PC-3 (cell line): ENCODE results near the gene BIK.

Experiments used
- EZH2 ChIP-seq: fragments of 300-600 bp; sonication (generic); IDR thresholded peaks from one replicate; pipeline ENCODE4 v1.6.1; 2017; ENCODE audit warnings: antibody characterized with exemption, mild to moderate bottlenecking, low read length; ENCODE audit not compliant: unreplicated experiment
- EZH2phosphoT487 ChIP-seq: fragments of 300-600 bp; sonication (generic); IDR thresholded peaks from 2 replicates; pipeline ENCODE4 v1.6.1; 2018; ENCODE audit warnings: mild to moderate bottlenecking, antibody characterized with exemption, low read length, borderline replicate concordance
- TF ChIP-seq, protein P1 (sequence below): fragments of 300-600 bp; sonication (generic); conservative IDR thresholded peaks from 2 replicates; pipeline ENCODE4 v1.5.1; 2017; ENCODE audit warnings: antibody characterized with exemption, low read depth, mild to moderate bottlenecking, low read length

DNA sequence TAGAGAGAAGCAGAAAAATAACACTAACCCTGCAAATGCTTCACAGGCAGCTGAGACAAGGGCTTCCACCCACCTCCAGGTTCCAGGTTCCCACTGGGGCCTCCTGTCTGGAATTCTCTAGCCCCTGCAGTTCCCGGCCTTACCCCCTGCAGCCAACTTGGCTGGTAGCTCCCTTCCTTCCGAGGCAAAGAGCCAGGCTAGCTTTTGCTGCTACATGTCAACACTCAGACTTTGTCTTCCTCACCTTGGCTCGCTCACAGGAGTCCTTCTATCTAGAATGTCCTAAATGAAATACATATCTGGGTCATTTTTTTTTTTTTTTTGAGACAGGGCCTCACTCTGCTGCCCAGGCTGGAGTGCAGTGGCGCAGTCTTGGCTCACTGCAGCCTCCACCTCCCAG, 11.5 kb upstream of the BIK start:
- TF ChIP-seq, protein P1, sequence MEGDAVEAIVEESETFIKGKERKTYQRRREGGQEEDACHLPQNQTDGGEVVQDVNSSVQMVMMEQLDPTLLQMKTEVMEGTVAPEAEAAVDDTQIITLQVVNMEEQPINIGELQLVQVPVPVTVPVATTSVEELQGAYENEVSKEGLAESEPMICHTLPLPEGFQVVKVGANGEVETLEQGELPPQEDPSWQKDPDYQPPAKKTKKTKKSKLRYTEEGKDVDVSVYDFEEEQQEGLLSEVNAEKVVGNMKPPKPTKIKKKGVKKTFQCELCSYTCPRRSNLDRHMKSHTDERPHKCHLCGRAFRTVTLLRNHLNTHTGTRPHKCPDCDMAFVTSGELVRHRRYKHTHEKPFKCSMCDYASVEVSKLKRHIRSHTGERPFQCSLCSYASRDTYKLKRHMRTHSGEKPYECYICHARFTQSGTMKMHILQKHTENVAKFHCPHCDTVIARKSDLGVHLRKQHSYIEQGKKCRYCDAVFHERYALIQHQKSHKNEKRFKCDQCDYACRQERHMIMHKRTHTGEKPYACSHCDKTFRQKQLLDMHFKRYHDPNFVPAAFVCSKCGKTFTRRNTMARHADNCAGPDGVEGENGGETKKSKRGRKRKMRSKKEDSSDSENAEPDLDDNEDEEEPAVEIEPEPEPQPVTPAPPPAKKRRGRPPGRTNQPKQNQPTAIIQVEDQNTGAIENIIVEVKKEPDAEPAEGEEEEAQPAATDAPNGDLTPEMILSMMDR, result no peak
- no peak for TF ChIP-seq EZH2
- no peak for TF ChIP-seq EZH2phosphoT487
